ENCODE results near the gene SEMA5B.

SEMA5B gene

DNA sequence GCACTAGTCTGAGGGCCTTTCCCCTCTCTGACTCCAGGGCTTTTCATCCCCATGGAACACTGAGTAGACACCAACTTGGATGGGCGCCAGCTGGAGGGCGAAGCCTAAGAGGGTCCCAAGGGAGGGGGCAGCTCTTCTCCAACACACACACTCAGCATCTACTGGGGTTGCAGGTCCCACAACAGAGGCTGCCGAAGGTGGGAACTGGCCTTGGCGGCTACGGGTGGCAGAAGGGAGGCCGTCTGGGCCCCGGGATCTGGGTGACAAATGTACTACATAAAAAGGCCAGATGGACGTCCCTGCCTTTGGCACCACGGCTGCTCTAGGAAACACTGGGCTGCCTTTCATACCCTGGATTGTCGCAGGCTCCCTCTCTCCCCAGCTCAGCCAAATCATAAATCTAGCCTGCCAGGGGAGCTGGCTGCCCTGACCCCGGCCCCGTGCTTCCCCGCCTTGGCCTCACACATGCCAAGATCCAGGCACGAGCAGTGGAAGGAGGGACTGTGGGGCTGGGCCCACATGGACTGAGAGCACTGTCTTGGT lies 31.5 kb downstream of the SEMA5B start:
- DNase-seq (ENCODE audit: extremely low read depth in 1 of 2, low read depth in 1 of 2) = no peak

DNA sequence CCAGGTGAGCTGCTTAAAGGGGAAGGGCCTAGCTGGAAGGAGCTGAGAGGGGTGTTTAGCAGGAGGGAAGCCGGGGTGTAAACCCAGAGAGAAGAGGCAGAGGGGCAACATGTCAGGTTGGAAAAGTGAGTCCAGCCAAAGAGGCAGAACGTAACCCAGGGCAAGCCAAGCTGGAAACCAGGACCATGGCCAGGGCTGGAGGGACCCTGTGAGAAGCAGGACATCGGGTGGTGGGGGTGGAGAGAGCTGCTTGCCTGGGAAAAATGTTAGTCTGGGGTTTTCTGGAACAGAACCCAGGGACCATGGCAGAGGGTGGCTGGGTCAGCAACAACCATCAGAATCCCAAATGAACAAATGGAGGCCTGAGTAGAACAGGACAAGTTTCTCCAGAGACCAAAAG lies 32.6 kb downstream of the SEMA5B start:
- DNase-seq (ENCODE audit: extremely low read depth in 1 of 2, low read depth in 1 of 2) = no peak

DNA sequence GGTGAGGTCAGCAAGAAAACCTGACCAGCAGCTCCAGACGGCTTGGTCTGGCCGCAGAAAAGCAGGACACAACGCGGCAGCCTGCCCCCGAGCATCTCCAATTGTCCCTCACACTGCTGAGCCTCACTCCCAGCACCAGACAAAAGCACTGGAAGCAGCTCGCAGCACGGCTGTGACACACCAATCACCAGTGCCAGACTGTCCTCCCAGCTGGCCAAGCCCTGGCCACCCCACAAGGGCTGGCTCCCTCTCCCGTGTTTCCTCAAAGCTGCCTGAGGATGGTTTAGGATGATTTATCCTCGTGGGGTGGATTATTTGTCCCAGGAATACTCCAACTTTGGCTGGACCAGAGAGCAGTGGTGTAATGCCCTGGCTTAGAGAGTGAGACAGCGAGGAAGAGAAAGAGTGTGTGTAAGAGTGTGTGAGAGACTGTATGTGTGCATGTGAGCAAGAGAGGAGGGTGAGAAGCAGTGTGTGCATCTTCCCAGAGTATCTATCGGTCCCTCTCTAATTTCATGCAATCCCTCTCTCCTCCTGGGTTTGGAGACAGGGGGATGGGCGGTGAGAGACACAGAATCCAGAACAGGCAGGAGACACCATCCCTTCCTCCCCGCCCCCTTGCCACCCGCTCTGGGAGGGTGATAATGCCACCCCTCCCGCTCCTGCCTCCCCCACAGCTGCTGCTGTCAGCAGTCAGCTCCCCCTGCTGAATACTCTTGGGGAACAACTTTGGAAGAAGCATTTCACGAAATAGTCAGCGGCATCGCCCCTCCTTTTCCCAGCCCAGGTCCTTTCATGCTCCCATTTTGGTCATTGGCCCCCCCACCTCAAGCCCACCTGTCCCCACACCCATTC lies 34.2 kb downstream of the SEMA5B start:
- no peak for DNase-seq (ENCODE audit: extremely low read depth in 1 of 2, low read depth in 1 of 2)

DNA sequence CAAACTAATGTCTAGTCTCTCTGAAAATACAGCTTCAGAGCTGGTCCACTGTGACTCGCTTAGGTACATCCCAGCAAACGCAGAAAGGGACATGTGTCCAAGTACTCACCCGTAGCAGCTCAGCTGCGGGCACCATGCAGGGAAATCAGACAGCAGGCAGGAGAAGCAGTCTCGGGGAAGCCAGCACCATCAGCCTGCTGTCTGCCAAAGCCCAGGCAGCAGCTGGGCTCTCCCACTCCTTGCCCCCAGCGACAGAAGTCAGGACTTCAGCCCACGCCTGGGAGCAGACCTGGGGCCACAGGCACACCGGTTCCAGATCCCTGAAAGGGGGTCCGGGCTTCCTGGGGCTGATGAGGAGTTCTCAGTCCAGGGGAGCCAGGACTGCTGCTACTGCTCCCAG lies 34.9 kb downstream of the SEMA5B start:
- DNase-seq (ENCODE audit: extremely low read depth in 1 of 2, low read depth in 1 of 2) = no peak

DNA sequence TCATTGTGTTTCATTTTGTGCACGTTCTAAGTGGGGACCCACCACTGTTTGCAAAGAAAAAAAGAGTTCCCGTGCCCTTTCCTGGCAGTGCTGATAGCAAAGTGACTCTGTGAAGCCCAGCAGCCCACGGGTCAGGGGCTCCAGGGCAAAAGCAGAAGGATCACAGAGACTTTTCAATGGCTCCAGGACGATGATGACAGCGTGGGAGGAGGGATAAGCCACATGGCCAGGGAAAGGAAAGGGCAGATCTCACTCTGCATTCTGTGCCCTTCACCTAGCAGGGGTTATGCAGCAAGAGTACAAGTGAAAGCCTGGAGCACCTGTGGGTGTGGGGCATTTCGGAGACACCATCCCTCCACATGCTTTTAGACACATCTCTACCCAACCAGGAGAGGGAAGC lies 35.4 kb downstream of the SEMA5B start:
- DNase-seq (ENCODE audit: extremely low read depth in 1 of 2, low read depth in 1 of 2) = no peak

DNA sequence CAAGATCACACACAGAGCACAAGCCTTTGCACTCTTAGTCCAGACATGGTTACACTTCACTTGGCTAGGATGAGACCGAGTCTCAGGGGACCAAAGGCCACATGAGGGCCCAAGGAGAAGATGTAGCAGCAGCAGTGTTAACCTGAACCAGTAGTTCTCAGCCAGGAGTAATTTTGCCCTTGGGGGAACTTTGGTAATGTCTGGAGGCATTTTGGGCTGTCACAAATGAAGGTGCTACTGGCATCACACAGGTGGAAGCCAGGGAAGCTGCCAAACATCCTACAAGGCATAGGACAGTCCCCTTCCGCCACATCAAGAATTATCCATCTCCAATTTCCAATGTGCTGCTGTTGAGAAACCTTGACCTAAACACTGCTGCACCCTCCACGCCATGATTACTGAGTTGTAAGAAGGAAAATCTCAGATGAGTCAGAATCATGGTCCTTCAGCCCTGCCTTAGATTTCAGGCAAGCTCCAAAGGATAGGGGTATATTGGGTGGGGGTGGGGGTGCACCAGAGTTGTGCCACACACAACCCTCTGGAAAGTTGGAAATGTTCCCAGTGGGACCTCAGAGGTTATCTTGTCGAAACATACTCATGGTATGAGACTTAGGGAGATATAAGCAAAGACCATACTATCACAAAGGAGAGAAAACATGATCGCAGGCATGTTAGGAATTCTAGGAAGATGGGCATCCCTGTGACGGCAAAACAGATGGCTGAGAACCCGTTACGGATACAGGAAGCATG lies 36.2 kb downstream of the SEMA5B start:
- DNase-seq (ENCODE audit: extremely low read depth in 1 of 2, low read depth in 1 of 2) = no peak

DNA sequence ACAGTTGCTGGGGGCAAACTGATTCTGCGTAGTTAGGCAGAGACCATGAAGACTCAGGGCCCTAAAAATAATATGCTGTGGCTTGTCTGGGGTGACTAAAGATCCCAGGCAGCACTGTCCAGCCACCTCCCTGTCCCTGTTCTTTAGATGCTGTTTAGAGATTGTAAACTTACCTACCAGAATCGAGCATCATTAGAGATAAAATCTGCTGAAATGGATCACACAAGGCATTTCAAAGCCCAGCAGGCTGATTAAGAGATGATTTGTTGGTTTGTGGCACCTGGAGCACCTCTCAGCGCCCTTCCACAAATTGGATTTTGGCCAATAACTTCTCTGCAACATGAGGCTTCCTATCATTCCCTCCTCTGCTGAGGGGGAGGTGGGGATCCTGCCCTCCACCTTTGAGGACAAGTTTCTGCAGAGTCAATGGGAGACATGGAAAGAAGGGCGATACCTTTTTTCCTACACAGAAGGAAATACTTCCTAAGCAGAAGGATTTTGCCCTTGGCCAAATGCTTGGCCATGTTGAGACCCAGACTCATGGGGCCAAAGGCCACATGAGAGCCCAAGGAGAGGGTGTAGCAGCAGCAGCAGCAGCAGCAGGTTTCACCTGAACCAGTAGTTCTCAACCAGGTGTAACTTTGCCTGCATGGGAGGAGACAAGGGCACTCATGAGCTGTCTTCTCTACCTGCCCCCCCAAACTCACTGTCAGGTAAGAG lies 37.5 kb downstream of the SEMA5B start:
- no peak for DNase-seq (ENCODE audit: extremely low read depth in 1 of 2, low read depth in 1 of 2)

DNA sequence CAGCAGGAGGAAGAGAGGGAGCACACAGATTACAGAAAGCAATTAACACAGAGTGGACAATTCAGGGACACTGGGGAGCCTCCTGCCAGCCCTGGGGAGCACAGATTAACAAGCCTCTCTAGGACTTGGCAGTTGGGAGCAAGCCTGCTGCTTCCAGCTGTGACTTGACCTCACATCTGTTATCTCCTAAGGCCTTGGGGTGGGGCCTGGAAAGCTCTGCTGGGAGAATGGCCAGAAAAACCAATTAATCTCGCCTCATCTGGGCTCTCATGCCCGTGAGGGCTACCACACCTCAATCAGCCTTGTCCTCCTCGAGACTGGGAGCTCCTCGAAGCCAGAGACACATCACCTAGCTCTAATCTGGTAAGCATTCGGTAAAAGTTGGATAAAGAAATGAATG lies 39.1 kb downstream of the SEMA5B start:
- no peak for DNase-seq (ENCODE audit: extremely low read depth in 1 of 2, low read depth in 1 of 2)

DNA sequence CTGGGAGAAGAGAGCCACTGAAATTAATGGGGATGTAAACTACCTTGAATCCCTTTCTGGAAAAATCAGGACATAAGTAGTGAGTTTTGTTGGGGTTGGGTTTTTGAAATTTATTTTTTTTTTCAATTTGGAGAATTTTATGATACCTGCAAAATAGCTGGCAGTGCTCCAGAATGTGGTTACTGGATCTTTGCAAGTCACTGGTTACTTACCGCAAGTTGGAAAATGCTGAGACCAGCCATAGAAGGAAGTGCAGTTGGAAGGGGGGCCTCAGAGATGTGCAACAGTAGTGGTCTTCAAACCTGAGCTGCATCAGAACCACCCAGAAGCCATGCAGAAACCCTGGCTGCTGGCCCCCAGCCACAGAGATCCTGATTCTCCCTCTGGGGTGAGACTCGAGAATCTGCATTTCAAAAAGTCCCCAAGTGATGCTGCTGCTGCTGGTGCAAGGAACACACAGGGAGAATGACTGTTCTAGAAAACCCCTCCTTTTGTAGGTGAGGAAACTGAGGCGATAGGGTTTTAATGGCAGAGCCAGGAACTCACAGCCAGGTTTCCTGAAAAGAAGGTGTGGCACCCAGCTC lies 39.7 kb downstream of the SEMA5B start:
- no peak for DNase-seq (ENCODE audit: extremely low read depth in 1 of 2, low read depth in 1 of 2)

DNA sequence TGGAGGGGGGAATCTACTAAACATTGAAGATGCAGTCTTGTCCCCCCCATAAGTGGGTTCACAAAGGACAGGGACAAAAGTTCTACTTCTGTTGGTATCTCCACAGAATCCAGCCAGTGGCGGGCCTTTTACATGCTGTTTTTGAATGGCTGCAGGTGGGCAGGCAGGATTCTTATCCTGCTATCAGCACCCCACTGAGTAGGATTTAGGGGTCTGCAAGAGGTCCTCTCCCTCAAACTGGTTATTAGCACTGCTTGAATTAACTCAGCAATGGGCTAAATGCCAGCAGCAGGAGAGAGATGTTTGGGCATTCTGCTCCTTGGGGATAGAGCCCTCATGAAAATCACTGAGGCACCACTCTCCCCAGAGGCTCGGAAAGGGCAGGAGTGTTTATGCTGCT lies 40.3 kb downstream of the SEMA5B start:
- DNase-seq (ENCODE audit: extremely low read depth in 1 of 2, low read depth in 1 of 2) = no peak

DNA sequence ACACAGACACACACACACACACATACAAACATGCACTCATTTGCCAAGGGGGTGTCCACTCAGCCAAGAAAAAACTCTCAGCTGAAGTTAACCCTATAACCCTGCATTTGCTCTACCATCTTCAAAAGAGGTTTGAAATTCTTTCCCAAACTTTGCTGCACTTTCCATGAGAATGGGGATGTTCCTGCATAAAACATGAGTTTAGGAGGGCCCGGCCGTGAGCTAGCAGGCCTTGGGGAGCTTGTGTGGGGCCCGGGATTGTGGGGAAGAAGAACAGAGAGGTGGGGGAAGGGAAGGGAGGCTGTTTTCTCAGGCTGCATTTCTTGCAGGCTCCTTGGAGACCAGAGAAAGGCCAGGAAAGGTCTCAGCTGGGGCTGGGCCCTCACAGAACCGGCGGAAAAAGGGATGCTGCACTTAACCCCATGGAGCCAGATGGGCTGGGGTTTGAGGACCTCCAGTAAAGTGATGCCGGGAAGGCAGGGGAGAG lies 40.8 kb downstream of the SEMA5B start:
- DNase-seq (ENCODE audit: extremely low read depth in 1 of 2, low read depth in 1 of 2) = no peak

DNA sequence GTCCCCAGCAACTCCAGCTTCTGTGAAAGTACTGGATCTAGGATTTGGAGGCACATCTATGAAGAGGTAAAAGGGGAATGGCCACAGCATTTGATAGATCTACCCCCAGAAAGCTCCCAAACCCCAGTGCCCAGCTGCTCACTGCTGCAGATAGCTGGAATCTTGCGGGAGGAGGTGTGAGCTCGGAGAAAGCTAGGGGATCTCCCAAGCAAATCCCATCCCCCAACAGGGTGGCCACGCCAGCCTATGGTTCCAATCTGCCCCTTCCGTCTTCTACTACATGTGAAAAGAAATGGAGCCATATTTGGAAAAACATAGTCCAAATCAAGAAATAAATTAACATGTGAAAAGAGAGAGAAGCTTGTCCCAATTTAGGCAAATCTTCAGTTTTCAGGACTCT lies 42.0 kb downstream of the SEMA5B start:
- DNase-seq (ENCODE audit: extremely low read depth in 1 of 2, low read depth in 1 of 2) = no peak

DNA sequence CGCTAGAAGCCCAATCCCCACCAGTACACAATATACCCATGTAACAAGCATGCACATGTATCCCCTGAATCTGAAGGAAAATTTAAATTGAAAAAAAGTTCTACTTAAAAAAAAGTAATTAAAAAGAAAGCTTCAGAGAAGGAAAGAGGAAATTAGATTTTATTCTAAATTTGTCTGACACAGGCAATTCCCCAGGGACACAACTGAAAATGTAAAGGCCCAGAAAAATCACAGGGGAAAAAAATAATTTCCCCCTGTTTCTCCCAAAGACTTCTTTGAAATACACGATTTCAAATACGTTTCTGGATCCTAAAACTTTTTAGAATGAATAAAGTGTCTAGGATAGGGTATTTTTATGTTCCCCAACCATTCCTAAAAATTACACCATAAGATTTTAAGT lies 42.9 kb downstream of the SEMA5B start:
- no peak for DNase-seq (ENCODE audit: extremely low read depth in 1 of 2, low read depth in 1 of 2)

DNA sequence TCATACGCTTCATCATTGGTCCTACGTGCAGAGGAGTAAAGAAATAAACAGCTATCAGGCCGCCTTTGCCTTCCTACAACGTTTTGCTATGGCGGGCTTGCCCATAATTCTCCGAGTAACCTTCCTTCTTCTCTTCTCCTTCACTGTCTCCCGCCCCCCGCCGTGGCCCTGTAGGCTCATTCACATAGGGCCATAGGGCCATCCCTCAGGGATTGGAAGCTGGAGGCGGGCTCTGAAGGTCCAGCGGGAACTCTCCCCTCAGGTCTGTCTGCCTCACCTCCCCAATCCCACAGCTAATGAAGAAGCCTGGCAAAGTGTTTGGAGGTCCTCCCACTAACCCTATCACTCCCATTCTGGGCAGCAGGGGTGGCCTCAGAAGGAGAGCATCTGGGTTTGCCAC lies 43.6 kb downstream of the SEMA5B start:
- DNase-seq (ENCODE audit: extremely low read depth in 1 of 2, low read depth in 1 of 2) = no peak

DNA sequence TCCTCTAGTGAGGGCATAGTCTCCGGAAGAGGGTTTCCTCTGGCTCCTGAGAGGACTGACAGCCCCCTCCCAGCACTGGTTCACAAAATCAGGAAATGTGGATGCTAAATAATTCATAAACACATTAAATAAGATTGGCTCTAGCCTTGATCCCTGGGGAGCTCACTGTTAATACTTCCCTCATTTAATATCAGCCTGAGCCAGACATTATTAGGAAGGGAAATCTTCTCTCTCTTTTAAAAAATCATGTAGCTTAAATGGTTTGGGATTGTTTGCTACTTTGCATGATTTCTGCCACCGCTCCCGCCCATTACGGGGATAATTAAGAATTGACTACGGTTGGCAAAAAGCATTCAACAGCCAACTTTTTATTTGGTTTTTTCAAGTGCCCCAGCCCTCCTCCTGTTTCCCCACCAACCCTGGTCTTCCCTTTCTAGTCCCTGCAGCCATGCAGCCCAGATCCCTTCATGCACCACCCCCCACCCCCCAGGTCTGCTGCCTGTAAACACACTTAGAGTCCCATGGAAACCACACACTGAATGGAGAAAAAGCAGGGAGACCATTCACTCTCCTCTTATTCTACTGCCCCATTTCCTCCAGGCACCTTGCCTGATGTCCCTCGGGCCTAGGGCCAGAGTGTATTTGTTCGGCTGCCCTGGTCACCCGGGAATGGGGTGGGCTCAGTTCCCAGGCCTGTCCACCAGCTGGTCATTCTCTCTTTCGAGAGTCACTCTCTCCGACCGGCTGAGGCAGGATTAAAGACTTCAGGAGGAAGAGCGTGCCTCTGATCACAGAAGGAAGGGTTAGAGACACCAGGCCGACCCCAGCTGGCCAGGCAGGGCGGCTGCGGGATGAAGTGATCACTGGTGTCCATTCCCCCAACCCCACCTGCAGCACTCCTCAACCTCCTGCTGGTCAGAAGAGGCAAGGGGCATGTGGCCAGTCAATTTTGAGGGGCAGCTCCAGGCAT lies 45.1 kb downstream of the SEMA5B start:
- no peak for DNase-seq (ENCODE audit: extremely low read depth in 1 of 2, low read depth in 1 of 2)

DNA sequence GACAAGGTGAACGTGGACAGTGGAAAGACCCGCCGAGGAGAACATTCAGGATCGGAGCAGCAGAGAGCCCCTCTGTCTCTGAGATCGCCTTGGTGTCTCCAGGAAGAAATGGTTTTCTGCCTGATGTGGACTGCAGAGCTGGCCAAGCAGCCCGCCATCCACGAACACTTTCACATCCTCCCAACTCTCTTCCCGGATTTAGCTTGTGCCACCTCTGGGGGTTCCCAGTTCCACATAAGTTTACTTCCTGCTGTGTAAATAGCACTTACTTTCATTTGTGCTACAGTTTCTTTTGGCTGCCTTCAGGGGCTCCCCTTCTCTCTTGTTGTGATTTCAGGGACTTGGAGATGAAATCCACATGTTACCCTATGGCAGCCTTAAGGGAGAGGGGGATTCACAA lies 48.4 kb downstream of the SEMA5B start:
- DNase-seq (ENCODE audit: extremely low read depth in 1 of 2, low read depth in 1 of 2) = no peak

DNA sequence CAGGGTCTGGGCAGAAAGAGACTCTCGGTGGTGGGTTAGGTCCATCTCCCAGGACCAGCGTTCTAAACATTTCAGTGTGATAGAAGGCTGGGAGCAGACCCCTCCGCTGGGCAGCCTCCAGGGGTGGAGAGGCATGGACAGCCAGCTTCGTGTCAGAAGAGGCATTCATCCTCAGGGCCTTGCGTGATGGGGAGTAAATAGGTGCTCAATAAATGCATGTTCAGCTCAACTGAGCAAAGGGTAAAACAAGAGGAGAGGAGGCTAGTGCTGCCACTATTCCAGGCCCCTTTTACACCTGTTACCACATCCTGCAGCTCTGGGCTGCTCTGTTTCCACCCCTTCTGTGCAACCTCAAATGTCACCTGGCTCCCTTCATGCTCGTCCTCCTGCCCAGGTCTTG lies 49.0 kb downstream of the SEMA5B start:
- no peak for DNase-seq (ENCODE audit: extremely low read depth in 1 of 2, low read depth in 1 of 2)

DNA sequence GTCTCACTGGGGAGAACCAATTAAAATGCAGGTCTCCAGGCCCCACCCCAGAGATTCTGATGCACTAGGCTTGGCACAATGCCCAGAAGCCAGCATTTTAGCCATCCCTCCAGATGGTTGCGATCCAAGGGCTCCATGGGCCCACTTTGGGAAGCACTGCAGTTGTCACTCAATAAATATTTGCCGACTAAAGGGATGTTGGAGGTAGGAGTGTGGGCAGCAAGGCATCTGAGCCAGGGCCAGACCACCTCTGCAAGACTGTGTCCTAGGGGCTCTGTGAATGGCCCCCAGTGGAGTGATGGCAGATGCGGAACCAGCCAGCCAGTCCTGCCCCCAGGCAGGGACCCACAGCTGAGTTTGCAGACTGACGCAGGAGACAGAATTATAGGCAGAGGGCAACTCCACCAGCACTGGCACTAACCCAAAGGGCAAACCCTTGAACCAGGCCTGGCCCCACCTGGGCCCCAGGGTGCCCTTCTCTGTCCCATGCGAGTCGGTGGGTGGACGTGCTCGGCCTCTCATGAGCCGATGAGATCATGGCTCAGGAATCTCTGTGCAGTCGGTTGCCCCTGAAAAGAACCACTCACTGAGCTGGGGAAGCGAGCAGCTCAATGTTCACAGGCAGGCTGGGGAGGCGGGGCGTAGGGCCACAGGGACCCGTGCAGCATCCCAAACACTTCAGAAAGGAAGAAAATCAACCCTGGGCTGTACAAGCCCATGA lies 49.7 kb downstream of the SEMA5B start:
- no peak for DNase-seq (ENCODE audit: extremely low read depth in 1 of 2, low read depth in 1 of 2)

DNA sequence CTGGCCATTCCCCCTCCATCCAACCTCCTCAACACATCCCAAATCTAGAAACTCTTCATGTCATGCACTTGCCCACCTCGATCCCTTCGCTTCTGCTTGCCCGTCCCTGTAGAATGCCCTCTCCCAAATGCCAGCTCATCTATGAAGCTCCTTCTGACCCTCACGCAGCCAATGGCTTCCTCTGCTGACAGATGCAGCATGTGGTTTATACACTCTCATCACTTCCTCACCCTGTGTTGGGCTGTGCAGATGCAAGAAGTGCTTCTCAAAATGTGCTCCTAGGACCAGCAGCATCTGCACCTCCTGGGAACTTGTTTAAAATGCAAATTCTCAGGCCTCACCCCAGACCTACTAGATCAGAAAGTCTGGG lies 51.7 kb downstream of the SEMA5B start:
- no peak for DNase-seq (ENCODE audit: extremely low read depth in 1 of 2, low read depth in 1 of 2)

Data from stimulated activated CD8-positive, alpha-beta memory T cell treated with anti-CD3 and anti-CD28 coated beads, Interleukin-7, amount 100 ng/mL, for 48 hours (primary cell).